GM18861 (cell line): ENCODE measurements around the gene MGAT5.

Experiments used
- ATAC-seq: cut with Tn5 transposase; IDR thresholded peaks from one replicate; pipeline ENCODE4 v1.9.1; 2021; ENCODE audit not compliant: unreplicated experiment

The MGAT5 gene

GRCh38 chr2:134231301-134231964 lies 22.4 kb upstream of the MGAT5 start:
- ATAC-seq: no peak

DNA sequence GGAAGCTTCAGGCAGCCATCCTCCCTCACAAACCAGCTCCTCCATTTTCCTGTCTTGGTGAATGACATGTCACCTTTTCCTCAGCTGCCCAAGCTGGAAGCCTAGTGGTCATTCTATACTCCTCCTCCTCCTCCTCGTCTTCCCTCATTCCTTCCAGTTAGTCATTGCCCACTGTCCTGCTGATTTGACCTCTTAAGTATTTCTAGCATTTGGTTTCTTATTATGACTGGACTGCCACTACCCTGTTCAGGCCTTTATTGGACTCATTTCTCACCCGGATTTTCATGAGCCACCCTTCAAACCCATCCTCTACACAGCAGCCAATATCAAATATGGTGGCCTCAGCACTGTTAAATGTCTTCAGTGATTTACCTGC lies 21.9 kb upstream of the MGAT5 start:
- ATAC-seq: no peak

DNA sequence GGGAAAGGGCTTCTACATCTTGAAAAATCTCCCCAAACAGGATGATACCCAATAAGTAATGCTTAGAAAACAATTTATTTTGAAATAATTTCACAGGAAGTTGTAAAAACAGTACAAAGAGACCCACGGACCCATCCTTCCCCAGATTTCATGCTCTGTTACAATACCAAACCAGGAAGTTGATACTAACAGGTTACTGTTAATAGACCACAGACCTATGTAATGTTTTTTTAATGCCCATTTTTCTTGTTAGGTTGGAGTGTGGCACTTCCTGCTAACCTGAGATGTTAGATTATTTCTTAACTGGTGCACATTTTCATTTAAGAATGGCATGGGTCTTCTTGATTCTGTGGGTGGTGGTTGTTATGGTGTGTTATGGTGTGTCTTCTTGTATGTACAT lies 21.4 kb upstream of the MGAT5 start:
- no peak for ATAC-seq

DNA sequence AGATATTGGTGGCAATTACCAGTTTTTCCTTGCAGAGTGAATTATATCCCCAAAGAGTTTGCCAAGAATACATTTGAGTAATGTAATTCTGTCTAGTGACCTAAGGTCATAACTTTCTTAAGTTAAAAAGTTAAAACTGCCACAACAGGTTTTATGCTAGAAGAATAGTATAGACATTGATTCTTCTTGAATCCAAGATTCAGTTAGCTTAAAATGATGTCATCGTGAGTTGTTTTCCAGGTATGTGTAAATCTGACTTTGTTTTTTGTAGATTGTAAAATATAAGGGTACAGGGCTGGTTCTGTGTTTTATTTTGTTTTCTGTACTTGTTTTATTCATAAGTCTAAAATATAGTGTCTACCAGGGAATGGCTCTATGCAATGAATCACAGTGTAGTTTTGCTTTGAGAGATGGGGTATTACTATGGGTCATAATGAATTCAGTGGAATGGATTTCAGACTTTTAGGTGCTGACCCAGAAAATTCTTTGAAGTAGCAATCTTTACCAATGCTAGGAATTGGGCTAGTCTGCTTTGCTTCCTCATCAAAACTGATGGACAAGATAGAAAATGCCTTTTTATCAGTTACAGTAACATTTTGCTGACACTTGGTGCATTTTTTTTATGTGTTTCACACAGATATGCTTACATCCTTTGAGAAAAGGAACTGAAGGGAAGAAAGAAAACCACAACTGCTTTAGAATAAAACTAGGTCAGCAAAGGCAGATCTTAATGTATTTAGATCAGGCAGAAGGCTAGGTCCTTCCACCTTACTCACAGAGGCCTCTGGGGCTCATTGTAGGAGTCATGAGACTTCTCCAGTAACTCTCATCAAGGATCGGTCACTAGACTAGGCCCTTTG lies 20.8 kb upstream of the MGAT5 start:
- peak; percentile 35 for ATAC-seq

DNA sequence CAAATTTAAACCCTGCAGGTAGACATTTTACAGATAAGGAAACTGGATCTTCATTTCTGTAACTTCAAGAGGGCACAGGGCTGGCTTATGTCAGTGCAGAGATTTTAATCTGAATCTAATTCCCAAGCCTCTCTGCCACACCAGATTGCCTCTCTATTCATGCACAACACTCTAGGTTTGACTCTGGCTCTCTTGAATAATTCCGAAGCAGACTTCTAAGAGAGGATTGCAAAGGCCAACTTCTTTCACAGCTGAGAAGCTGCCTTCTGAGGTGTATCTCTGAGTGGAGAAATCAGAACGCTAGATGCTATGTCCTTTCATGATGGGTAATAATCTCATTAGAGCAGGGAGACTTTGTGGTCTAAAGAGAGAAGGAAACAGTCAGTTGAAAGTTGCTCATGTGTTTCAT lies 20.1 kb upstream of the MGAT5 start:
- peak; percentile 45 for ATAC-seq

GRCh38 chr2:134234535-134234934 lies 19.3 kb upstream of the MGAT5 start:
- ATAC-seq: no peak

DNA sequence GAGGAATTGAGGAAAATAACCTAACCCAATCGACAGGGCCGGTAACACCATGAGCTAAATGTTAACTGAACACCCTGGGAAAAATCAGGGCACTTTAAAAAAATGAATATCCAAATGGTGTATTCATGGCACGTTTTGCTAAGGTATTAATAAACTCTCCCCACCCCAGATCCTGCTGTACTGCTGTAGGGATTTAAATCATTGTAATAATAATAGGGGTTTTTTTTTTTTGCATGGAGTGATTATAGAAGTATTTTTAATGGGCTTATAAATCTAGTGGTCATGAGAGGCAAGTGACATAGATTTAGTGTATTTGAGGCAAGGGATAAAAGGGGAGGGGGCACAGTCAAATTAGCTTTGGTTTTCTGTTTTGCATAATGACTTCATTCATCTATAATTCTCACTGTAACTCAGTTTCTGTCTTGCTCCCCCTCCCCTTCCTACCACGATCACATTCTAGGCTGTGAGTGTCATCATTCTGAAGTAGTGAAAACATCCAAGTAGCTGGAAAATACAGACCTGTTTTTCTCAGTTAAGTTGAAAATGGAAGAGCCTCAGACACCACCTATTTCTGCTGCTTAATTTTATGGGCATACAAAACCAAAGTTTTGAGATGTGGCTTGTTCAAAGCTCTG lies 18.2 kb upstream of the MGAT5 start:
- ATAC-seq: no peak

DNA sequence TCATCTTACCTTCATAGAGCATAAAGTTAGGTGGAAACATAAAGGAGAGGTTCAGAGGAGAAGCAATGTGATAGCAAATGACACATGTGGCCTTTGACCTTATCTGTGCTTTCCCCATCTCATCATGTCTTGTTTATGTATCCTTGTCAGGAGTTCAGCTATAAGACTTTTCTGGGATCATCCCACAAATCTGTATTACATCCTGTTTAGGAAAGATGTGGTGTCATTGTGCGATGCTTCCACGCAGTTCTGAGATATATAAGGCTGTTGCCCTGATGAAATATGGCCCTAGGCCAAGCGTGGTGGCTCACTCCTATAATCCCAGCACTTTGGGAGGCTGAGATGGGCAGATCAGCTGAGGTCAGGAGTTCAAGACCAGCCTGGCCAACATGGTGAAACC lies 15.5 kb upstream of the MGAT5 start:
- no peak for ATAC-seq

- ATAC-seq: no peak
Measured at GRCh38 chr2:134240061-134240460, 13.8 kb upstream of the MGAT5 start.

GRCh38 chr2:134241911-134242310 lies 12.0 kb upstream of the MGAT5 start:
- no peak for ATAC-seq

DNA sequence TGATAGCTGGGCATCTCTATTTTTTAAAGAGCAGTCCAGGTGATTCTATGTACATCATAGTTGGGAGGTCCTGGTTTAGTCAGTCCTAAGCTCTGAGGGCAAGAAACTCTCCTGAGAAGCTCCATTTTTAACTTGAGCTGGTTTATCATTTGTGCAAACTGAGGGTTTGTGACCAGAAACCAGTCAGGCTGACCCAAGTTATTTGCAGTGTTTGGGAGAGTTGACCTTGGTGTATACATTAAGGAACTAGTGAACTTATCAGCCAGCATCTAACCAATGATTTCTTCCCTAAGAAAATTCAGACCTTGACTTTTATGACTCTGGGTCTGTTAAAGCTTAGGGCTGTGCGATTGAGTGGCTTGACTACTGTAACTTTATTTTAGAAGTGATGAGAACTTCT lies 10.6 kb upstream of the MGAT5 start:
- no peak for ATAC-seq

- no peak for ATAC-seq
Measured at GRCh38 chr2:134244086-134244485, 9.8 kb upstream of the MGAT5 start.

GRCh38 chr2:134244587-134244986 lies 9.3 kb upstream of the MGAT5 start:
- no peak for ATAC-seq

GRCh38 chr2:134245340-134245984 lies 8.4 kb upstream of the MGAT5 start:
- ATAC-seq: no peak

- ATAC-seq: no peak
Measured at GRCh38 chr2:134246154-134246874, 7.6 kb upstream of the MGAT5 start.

DNA sequence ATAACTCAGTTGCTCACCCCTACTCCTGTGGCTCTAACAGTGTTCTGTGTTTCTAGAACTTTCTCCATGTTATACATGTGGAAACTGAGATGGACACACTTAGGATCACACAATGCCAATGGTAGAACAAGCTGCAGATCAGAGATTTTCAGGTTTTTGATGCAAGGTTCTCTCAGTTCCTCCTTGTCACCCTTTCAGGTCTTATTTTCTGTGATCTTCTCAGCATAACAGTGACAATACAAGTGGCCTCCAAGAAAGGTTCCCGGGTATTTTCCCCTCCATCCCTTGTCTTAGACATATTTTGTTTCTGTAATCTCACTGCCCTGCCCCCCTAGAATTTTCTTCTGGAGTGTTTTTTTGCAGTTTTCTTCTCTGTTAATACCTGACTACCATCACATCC lies 6.2 kb upstream of the MGAT5 start:
- peak; percentile 41 for ATAC-seq

DNA sequence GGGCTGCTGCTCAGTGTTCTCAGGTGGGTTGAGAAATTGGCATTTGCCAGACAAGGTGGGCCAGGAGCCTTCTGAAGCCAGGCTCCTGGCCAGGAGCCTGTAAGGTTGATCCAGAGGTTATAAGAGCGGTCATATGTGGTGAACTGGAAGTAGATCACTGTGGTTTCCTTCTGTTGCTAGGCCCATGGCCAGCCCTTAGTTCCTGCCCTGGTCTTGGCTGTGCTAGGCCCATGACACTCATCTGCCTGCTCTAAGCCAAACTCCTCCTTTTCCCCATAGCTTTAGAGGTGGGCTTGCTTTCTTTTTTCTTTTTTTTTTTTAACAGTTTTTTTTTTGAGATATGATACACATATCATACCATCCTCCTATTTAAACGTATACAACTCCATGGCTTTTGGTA lies 5.0 kb upstream of the MGAT5 start:
- ATAC-seq: no peak

DNA sequence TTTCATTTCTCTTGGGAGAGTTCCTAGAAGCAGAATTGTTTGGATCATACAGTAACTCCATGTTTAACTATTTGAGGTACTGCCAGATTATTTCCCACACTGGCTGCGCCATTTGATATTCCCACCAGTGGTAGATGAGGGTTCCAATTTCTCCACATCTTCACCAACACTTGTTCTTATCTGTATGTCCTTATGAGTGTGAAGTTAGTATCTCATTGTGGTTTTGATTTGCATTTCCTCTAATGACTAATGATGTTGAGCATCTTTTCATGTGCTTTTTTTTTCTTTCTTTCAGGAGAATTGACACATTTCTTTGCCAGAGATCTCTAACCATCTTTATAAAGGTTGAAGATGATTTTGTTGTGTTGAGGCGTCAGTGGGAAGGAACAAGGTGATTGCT lies 4.1 kb upstream of the MGAT5 start:
- ATAC-seq: no peak

DNA sequence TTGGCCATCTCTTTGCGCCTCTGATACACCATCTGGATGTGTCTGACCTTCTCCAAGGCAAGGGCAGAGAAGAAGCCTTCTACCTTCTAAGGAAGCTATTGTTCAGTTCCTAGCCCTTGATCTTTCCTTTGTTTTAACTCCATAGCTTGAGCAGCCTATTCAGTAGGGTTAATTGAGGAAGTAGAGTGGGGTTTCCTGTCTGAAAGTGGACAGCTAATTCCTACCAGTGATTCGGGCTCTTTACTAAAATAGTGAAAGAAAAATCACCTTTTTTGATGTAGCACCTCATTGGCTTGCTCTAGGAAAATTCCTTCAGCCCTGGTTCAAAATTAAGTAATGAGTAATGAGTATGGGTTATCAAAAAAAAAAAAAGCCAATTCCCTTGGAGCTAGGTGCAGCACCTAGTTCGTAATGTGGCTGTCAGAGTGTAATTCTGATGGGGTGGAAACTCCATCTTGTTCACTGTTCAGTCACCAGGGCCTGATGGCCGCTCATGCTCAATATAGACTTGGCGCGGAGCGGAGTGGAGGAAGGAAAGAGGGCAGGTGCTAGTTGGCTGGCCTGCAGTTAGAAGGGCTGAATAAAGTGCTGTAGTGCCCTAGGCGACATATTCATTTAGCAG lies 2.9 kb upstream of the MGAT5 start:
- ATAC-seq: no peak

- ATAC-seq: no peak
Measured at GRCh38 chr2:134252092-134252750, 1.7 kb upstream of the MGAT5 start.
